ENCODE data around the gene RCOR3.
"Not testable (repeated sequence)": the region's sequence is repeated elsewhere in the genome, so short reads cannot be mapped to it uniquely, and the experiment has no call there.

Gene RCOR3

DNA sequence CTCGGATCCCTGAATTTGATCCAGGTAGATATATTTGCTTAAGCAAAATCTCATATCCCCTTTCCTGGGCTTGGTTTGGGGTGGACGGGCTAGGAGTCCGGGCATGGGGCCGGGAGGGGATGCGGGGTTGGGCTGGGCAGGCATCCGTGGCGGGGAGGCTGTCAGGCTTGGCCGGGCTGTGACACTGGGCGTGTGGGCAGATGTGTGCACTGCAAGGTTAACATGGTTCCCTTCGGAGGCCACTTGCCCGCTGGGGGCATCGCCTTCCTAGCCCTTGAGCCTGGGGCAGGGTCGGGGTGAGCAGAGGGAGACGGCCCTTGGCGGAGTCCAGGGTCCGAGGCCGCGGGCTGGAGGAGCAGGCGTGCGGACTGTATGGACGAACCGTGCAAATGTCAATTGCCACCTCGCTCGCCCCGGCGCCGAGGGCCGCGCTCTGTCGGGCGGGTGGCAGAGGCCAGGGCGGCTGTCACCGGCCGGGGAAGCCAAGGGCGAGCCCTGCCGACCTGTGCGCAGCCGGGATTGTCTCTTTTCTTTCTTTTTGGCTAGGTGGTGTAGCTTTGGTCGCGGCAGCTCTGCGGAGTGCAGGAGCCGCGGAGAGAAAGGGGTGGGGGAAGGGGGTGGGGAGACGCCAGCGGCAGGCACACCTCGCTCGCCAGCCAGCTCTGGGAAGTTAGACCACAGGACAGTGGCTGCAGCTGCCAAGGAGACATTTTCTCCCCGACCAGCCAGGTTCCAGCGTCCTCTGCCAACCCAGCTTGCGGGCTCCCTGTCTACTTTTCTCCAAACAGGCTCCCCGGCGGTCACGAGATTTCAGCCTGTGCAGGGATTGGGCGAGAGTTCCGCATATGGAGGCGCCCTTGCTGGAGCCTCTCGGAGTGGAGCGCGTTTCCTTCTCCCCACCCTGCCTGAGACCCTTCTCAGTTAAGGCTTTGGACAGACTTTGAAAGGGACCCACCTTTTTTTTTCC is 1.3 kb downstream of the RCOR3 start:
- DNase-seq = peak; percentile 55

DNA sequence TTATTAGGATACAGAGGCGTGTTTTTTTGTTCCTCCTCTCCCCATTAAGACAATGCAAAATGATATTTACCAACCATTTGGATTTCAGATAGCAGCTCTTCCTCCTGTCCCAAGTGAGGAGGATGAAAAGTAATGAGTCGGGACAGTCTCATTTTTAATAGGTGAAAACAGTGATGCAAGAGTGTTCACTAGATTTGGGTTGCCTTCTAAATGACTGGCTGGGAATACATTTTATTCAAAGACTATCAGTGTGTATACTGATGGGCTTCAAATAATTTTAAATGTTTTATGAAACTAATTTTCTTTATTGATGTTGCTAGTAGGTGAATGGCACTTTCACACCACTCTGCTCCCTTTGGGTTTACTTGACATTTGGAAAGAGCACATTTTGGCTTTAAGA is 2.1 kb downstream of the RCOR3 start:
- no peak for DNase-seq

DNA sequence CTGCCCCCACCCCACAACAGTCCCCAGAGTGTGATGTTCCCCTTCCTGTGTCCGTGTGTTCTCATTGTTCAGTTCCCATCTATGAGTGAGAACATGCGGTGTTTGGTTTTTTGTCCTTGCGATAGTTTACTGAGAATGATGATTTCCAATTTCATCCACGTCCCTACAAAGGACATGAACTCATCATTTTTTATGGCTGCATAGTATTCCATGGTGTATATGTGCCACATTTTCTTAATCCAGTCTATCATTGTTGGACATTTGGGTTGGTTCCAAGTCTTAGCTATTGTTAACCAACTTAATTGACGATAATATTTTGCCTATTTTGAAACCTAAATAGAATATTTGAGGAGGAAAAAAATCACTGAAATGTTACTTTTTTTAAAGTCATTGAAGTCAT is 3.9 kb downstream of the RCOR3 start:
- not testable (repeated sequence) for DNase-seq

DNA sequence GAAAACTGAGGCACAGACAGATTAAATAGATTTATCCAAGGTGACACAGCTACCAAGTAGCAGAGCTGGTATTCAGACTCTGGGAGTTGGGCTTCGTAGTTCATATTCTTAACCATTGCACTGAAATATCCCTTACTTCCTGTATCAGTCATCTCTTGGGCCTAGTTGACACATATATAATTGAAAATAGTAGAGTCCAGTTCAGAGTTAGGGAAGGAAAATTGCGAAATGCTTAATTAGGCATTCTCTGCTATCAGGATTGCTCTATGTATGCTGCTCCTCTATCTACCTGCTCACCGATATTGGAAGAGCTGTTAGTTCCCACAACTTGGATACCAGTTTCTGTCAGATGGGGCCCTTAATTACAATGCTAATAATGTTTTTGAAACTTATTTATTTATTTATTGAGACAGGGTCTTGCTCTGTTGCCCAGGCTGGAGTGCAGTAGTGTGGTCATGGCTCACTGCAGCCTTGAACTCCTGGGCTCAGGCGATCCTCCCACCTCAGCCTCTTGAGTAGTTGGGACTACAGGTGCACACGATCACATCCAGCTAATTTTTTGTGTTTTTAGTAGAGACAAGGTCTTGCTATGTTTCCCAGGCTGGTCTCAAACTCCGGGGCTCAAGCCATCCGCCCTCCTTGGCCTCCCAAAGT is 8.2 kb downstream of the RCOR3 start:
- no peak for DNase-seq

DNA sequence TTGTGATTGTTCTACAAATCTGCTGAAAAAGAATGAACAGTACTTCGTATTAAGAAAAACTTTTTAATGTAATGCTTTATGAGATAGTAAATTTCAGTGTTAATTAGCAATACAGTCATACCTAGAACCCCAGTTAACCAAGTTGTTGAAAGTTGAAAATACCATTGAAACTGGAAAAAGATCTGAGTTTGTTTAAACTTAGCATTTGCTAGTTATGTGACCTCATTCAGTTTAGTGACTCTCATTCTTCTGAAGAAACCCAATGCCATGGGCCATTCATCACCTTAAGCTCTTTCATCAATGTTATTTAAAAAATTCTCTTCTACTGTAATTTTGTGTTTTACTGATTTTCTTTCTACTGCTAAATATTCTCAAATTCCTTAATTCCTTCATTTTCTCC is 20.2 kb downstream of the RCOR3 start:
- no peak for DNase-seq

DNA sequence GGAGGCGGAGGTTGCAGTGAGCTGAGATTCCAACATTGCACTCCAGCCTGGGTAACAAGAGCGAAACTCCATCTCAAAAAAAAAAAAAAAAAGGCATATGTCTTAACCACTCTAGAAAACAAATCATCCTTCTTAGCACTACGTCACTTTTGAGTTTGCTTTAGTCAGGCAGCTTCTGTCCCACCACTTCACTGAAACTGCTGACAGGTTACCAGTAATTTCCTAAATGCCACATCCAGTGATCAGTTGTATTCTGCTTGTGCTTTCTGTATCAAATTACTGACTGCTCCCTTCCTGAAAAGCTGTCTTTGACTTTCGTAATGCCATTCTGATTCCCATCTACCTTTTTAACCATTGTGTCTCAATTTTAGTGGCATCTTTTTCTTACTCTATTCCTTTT is 21.7 kb downstream of the RCOR3 start:
- no peak for DNase-seq

DNA sequence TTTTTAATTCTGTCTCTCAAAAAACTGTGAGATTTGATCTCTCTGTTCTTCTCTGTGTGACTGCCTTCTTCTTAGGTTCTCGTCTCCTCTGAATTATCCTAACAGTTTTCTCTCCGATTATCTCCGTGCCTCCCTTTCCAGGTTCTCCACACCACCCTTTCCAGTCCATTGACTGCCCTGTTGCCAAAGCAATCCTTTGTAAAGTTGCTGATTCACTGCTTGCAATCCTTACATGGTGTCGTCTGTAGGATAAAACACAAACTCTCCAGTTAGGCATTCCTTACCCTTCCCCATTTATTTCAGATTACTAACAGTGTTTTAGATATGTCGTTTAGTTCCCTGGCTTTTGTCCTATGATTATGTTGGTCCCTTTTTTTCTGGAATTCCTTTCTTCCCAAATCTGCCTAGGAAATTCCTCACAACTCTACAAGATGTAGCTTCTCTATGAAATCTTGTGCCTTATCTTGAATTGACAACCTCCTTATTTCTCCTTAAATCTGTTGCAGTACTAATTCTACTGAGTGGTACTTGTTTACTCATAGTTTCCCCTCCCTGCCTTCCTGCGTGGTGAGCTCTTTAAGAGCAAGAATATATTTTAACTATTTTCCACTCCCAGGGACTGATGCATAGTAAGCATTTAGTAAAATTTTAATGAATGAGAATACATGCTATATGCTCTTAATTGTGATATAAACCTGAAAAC is 22.3 kb downstream of the RCOR3 start:
- no peak for DNase-seq

DNA sequence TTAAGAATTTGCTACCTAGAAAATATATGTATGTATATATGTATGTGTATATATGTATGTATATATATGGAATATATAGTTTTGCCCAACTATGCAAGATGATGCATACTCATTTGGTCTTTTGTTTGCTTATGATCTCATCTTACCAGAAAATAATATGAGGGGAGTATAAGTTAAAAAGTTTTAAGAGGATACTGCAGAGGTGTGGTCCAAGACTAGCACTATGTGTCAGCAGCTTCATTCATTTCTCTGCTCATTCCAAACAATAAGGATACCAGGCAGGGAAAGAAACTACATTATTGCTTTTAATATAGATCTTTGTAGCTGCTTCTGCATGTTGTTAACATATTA is 22.8 kb downstream of the RCOR3 start:
- no peak for DNase-seq

DNA sequence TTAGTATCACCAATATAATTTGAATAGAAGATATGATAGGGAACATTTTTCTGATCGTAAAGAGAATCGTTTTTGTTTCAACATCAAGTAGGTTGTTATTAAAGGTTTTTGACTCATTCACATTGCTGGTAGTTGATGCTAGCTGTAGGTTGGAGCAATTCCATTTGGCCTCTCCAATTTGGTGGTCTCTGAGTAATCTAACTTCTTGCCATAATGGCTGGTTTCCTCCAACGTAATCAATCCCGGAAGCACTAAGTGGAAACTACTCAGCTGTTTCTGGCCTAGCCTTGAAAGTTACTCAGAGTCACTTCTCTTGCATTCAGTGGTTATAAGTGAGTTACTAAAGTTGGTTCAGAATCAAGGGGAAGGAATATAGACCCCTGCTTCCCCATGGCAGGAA is 26.0 kb downstream of the RCOR3 start:
- no peak for DNase-seq

DNA sequence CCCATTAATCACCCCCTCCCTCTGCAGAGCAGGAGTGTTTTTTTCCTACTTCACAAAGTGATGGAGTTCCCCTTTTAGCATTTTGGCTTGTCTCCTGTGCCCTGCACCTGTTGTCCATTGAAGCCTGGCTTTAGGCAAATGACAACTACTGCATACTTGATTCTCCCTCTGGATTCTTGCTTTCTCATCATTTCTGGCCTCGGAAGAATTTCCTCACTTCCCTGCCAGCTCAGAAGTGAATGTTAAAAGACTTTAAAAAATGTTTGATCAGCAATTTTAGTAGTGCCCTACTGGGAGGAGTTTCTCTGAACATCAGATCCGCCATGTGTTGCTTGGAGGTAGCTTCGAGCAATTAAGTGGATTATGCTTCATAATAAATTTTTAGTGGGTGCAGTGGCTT is 28.1 kb downstream of the RCOR3 start:
- DNase-seq = no peak

DNA sequence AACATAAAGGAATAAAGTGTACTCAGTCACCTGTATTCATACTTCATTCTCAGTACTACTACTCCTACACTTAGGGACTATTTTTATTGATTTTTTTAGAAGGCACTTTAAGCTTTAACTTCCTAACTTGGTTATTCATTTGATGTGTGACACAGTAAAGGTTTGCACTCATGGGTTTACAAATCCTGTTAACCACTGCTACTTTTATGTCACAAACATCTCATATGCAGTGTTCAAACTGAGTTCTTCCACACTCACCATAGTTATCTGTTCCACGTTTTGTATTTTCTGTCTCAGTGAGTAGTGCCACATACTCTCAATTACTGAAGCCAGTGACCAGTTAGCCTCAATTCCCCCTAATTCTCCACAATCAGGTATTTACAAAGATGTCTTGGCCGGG is 33.2 kb downstream of the RCOR3 start:
- DNase-seq = no peak

DNA sequence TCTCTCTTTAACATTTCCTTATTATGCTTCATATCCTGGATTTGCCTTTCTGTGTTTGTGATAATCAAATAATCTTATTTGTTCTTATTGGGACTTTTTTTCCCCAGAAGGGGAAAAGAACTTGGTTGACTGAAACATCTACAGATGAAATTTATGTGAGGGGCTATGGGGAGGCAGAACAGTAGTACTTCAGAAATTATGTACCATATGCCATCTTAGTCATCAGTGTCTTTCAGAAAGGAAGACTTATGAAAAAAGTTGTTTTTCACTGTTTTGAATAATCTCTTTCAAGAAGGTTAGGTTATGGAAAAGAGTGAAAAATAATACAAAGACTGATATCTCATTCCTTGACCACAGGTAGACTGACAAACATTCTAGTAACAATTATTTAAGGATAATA is 37.2 kb downstream of the RCOR3 start:
- no peak for DNase-seq

DNA sequence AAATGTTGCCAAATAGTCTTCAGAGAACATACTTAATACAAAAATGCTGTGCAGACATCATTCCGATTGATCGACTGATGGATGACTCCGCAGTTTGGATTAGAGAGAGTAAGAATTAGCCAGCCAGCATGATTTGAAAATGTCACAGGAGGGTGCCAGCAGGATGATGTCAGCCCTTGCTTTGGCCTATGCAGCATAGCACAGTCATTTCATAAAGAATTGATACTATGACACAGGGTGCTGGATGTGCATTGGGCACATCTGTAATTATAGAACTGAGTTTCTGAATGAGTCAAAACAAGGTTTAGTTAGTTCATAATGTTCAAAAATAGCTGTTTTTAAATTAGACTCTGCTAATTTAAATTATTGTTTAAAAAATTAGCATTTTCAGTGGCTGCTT is 45.9 kb downstream of the RCOR3 start:
- DNase-seq = no peak

DNA sequence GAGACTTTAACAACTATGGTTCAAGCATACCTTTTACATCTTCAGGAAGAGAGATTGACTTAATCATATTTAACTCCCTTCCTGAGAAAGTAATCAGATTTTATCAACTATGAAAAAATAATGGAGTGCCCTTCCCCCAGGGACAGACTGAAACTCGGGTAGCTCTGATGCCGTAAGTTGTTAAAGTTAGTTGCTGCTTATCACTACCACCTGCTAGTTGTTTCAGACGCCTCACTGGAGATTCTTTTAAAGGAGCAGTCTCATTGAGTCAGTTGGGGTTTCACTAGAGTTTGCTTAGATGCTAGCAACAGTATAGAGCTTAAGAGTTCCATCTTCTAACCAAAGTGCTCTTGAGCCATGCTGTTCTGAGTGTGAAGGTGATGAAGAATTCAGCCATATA is 50.5 kb downstream of the RCOR3 start:
- DNase-seq = no peak

DNA sequence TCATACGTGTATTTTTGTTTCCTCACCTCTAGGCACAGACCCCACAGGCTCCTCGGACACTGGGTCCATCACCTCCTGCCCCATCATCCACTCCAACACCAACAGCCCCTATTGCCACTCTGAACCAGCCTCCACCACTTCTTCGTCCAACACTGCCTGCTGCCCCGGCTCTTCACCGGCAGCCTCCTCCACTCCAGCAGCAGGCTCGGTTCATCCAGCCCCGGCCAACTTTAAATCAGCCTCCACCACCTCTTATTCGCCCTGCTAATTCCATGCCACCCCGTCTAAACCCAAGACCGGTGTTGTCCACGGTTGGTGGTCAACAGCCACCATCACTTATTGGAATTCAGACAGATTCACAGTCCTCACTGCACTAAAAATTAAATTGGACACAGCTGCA is 54.2 kb downstream of the RCOR3 start:
- DNase-seq = no peak

DNA sequence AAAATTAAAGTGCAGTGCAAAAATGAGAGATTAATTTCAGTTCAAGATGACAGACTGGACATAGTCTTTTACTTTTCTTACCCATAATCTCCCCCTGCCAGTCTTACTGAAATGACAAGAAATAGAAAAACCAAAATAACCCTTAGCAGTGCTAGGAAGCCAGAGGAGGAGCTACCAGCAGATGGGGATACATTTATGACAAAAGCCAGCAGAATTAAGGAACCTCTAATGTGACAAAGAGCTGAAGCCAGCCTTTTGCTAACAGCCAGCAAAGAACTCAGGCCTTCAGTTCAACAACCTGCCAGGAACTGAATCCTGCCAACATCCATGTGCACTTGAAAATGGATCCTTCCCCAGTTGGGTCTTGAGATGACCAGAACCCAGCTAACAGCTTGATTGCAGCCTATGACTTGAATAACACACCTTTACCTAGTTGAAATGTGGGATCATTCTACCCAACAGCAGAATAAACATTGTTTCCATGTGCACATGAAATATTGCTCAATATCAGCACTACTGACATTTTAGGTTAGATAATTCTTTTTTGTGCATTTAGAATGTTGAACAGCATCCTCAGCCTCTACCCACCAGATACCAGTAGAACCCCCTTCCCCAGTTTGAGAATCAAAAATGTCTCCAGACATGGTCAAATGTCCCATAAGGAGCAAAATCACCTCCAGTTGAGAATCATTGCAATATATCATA is 59.6 kb downstream of the RCOR3 start:
- DNase-seq = no peak

DNA sequence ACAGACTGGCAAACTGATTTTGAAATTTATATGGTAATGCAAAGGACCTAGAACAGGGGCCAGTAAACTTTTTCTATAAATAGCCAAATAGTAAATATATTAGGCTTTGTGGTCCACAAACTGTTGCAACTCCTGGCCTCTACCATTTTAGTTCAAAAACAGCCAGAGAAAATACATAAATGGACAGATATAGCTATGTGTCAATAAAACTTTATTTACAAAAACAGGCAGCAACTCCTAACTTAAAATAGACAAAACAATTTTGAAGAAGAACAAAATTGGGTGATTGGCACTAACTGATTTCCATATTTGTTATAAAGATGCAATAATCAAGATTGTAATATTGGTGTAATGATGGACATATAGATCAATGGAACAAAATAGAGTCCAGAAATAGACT is 60.7 kb downstream of the RCOR3 start:
- DNase-seq = no peak

DNA sequence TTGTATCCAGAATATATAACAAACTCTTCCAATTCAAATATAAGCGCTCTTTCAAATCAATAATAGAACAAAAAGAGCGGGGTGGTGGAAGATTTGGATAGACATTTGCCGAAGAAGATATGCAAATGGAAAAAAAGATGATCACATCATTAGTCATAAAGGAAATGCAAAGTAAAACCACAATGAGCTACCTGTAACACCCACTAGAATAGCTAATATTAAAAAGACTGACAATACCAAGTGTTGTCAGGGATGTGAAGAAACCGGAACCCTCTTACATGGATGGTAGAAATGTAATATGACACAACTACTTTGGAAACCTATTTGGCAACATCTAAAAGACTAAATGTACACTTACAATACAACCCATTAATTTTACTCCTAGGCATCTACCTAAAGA is 61.8 kb downstream of the RCOR3 start:
- no peak for DNase-seq

DNA sequence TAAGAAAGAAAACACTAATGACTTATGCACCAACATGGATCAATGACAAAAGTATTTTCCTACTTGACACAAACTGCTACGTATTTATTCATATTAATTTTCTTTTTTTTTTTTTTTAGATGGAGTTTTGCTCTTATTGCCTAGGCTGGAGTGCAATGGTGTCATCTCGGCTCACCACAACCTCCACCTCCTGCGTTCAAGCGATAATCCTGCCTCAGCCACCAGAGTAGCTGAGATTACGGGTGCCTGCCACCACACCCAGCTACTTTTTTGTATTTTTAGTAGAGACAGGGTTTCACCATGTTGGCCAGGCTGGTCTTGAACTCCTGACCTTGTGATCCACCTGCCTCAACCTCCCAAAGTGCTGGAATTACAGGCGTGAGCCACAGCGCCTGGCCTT is 62.5 kb downstream of the RCOR3 start:
- DNase-seq = not testable (repeated sequence)

DNA sequence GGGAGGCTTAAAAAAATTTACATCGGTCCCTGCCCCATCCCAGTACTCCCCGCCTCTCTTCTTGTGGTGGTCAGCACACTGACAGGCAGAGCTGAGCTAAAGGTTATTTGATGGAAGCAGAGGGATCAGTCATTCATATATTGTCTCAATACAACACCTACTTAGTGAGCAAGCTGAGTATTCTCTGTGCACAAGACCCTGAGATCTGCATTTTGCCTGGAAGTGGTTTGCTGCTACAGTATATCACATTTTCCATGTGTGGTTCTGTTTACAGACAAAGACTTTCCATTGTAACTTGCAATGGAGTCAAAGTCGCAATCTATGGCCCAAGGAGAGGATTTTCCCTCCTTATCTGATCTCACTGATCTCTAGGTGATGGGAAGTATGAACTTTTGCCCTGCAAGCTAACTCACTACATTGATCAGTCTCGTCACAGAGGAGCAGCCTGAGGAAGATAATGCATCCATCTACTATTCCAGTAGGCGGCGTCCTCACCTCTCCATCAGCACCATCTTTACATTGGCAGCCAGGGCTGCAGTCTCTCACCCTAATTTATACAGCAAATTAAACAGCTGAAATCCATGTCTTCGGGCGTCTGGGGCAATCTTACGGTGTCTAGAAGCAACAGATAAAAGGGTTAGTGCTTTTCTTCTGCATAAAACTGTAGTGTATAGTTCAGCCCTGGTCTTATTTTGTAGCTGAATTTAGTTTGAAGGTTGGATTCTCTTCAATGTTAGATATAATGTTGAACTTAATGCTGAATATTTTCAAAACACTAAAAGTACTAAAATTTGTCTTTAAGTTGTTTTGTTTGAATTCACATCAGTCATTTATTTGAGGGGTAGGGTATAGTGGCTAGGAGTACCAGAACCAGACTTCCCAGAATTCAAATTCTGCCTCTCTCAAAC is 64.2 kb downstream of the RCOR3 start:
- DNase-seq = peak; percentile 49

DNA sequence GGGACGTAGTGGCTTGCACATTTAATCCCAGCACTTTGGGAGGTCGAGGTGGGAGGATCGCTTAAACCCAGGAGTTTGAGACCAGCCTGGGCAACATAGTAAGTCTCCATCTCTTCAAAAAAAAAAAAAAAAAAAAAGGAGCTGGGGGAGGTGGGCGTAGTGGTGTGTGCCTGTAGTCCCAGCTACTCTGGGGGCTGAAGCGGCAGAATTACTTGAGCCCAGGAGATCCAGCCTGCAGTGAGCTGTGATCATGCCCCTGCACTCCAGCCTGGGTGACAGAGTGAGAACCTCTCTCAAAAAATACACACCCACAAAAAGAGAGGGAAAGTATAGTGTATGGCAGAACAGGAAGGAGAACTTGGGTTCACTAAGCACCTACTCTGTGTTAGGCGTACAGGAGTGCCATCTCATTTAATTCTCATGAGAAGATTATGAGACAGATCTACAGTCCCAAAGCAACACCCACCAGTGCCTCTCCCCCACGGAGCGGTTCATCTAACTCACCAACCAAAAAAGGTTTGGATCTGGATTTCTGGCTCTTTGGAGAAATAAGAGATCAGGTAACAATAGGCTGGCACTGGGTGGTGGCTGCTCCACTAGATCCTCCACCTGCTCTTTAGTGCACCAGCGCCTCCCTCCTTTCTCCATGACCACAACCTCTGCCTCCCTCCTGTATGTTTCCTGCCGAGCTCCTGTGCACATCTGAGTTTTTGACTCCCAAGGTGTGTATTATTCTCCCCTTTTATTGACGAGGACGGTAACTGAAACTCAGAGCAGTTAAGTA is 66.0 kb downstream of the RCOR3 start:
- no peak for DNase-seq
